Activated CD4-positive, alpha-beta memory T cell treated with anti-CD3 and anti-CD28 coated beads for 36 hours (primary cell): Measurements from ENCODE around the gene SMIM24. TPM values are rescaled to one million over a fixed set of nuclear protein-coding genes. Genes with fewer than 3 reads are reported as not detected.

Experiments
- CTCF ChIA-PET: fragments of 350-600 bp; sonication (Branson Sonifier 250); formaldehyde crosslinking; loops from one replicate; lab custom pipeline; 2021; ENCODE audit warnings: antibody characterized with exemption, inconsistent platforms; lab: Charles Lee
- POLR2A ChIA-PET: fragments of 350-600 bp; sonication (Branson Sonifier 250); formaldehyde crosslinking; loops from one replicate; lab custom pipeline; 2021; ENCODE audit warnings: antibody characterized with exemption; lab: Charles Lee
- DNase-seq: peaks from one replicate; pipeline ENCODE4 v3.0.0-alpha.2; 2020
- H3K27ac Mint-ChIP-seq: one replicate; pipeline ENCODE4 v1.8.0; 2021; ENCODE audit warnings: mixed read lengths
- H3K27me3 Mint-ChIP-seq: one replicate; pipeline ENCODE4 v1.8.0; 2021; ENCODE audit warnings: mixed read lengths
- H3K36me3 Mint-ChIP-seq: one replicate; pipeline ENCODE4 v1.8.0; 2021; ENCODE audit warnings: mixed read lengths
- H3K4me1 Mint-ChIP-seq: one replicate; pipeline ENCODE4 v1.8.0; 2021; ENCODE audit warnings: low read depth, mixed read lengths
- H3K4me3 Mint-ChIP-seq: one replicate; pipeline ENCODE4 v1.8.0; 2021; ENCODE audit warnings: mild to moderate bottlenecking, mixed read lengths
- H3K9me3 Mint-ChIP-seq: one replicate; pipeline ENCODE4 v1.8.0; 2021; ENCODE audit warnings: mixed read lengths
- intact Hi-C: fragments of 100-400 bp; cut with micrococcal nuclease; formaldehyde crosslinking; loops from one replicate; pipeline ENCODE4 v1.15.1; 2023
- total RNA-seq, 2 experiments: library from RNA; stranded (reverse); gene quantifications; one replicate each; pipeline ENCODE4 v1.2.3, GENCODE V29; 2021

Gene SMIM24
- total RNA-seq, 2 experiments from 2014 or later = not detected

DNA sequence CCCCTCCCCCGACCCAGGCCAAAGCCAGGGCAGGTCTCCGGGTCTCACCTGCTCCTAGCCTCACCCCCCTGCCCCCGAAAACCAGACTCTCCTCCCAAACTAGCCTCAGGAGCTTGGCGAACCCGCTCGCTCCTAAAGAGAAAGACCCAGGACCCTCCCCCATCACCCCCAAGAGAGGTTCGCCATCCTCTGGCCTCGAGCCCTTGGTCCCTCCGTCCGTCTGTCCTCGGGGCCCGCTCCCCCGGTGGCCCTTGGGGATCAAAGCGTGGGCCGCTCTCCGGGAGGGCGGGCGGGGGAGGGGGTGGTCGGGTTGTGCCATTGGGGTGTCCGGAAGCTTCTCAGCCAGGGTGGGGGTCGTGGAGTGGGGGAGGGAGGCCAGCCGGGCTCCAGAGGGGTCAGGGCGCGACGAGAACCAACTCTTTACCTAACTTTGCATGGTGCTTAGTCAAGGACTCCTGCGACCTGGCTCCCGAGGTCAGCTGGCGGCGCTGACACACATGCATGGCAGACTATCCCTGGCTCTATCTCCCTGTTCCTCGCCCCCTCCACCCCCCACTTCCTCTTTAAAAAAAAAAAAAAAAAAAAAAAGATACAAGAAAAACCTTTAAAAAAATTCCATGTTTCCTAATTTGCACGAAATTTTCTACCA, 15.6 kb downstream of the SMIM24 start:
- H3K4me3 Mint-ChIP-seq = no peak overlapping the region
- ChIA-PET POLR2A (no interaction called here), CTCF (no interaction called here)
- no peaks in the 10 kb centered on the region for H3K4me1 Mint-ChIP-seq
- peaks cover 3% of the 10 kb centered on the region for H3K36me3 Mint-ChIP-seq
- no peak for DNase-seq
- no peak overlapping the region for H3K27ac Mint-ChIP-seq
- H3K9me3 Mint-ChIP-seq = peaks cover 3% of the 10 kb centered on the region
- H3K27me3 Mint-ChIP-seq = no peaks in the 10 kb centered on the region
- intact Hi-C loops = no loop called here

DNA sequence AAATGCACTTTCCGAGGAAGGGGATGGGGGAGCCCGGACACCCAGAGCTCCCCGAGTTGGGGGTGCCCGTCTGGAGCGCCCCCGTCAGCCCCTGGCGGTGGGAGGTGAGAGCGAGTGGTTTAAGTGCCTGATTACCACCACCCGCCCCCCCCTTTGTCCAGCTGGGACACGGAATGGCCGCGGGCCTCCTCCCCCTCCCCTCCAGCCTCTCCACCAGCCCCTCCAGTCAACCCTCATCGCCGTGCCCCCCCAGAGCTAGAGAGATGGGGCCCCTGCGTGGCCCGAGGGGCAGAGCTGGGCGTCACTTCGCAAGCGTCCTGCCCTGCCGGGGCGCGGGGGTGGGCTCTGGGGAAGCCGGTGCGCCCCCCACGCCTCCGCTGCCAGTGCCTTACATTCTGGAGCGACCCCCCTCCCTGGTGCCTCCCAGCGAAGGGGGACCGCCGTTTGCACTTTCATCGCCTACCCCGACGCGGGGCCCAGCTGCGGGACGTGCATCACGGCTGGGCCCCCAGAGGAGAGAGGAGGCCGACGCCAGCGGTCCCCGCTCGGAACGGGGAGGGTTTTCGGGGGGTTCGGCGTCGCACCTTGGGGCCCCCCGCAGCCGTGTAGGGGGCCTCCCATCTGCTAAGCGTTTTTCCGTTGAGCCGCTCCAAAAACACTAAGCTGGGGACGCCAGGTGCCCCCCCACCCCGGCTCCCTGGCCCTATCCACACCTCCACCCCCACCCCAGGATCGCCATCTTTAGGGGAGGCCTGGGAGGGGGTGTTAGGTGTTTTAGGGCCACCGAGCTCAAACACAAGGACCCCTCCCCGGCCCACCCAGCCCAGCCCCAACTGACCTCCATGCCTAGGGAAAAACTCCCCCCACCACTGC, 16.4 kb downstream of the SMIM24 start:
- CTCF ChIA-PET = no interaction called here
- H3K36me3 Mint-ChIP-seq = peaks cover 3% of the 10 kb centered on the region
- H3K27ac Mint-ChIP-seq = no peak overlapping the region
- H3K9me3 Mint-ChIP-seq = peaks cover 3% of the 10 kb centered on the region
- H3K4me1 Mint-ChIP-seq = no peaks in the 10 kb centered on the region
- no peak overlapping the region for H3K4me3 Mint-ChIP-seq
- intact Hi-C loops = no loop called here
- POLR2A ChIA-PET = no interaction called here
- no peak for DNase-seq
- H3K27me3 Mint-ChIP-seq = no peaks in the 10 kb centered on the region

DNA sequence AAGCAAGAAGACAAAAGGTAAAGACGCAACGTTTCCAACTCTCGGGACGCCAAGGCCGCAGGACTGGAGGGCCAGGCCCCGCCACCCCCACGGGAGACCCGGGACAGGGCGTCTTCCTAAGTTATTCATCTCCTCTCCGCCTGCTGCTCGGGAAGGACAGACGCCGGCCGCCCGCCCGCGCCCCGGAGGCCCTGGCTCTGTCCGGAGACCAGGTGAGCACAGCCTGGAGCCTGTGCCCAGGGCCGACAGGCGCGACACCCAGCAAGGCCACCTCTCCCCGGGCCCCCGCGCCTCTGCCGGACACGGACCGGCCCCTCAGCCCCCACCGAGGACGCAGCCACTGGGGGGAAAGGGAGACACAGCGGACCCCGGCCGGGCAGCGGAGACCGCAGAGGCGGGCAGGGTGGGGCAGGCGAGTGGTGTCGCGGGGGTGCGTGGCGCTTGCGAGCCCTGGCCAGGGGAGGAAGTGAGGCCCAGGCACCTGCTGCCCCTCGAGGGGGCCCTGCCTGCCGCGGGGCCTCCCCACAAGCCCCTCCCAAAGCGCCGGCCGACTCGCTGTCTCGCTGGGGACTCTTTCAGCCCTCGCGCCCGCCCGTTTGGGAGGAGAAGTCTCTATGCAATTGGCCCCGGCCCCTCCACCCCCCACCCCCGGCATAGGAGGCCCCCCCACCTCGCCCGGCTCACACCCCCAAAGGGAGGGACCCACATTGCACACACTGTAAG, 17.2 kb downstream of the SMIM24 start:
- Mint-ChIP-seq H3K27me3 (no peaks in the 10 kb centered on the region), H3K36me3 (peaks cover 3% of the 10 kb centered on the region), H3K4me3 (no peak overlapping the region), H3K27ac (no peak overlapping the region), H3K9me3 (peaks cover 3% of the 10 kb centered on the region), H3K4me1 (no peaks in the 10 kb centered on the region)
- no peak for DNase-seq
- CTCF ChIA-PET = no interaction called here
- intact Hi-C loops = no loop called here
- POLR2A ChIA-PET = no interaction called here

DNA sequence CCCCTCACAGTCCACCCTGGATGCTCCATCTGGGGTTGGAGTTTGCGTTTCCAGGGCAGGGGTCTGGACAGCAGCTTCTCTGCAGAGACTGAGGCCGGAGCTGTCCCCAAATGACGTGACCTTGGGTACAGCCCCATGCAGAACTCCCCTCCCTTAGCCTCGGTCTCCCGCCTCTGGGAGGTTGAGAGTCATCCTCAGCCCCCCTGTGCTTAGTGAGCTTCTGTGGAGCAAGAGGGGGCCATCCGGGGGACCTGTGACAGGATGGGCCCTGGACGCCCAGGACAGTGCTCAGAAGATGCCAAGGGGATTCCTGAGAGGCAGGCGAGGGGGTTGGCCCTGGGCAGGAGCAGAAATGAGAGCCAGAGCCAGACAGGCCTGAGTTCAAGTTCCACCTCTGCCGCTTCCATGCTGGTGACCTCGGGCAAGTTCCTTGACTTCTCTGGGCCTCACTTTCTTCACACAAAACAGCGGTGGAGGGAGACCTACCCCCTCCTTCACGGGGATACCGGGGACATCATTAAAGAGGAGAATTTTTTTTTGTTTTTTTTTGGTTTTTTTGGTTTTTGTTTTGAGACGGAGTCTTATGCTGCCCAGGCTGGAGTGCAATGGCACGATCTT, 20.3 kb downstream of the SMIM24 start:
- Mint-ChIP-seq H3K9me3 (no peaks in the 10 kb centered on the region), H3K27ac (no peak overlapping the region), H3K27me3 (no peaks in the 10 kb centered on the region), H3K36me3 (peaks cover 2% of the 10 kb centered on the region), H3K4me3 (no peak overlapping the region), H3K4me1 (no peaks in the 10 kb centered on the region)
- ChIA-PET CTCF (interaction anchor here (1.1 kb wide), 1 partner anchor 176 kb away, joined by 3 read pairs; no protein-coding TSS in a partner anchor), POLR2A (no interaction called here)
- intact Hi-C loops = no loop called here
- DNase-seq = no peak

DNA sequence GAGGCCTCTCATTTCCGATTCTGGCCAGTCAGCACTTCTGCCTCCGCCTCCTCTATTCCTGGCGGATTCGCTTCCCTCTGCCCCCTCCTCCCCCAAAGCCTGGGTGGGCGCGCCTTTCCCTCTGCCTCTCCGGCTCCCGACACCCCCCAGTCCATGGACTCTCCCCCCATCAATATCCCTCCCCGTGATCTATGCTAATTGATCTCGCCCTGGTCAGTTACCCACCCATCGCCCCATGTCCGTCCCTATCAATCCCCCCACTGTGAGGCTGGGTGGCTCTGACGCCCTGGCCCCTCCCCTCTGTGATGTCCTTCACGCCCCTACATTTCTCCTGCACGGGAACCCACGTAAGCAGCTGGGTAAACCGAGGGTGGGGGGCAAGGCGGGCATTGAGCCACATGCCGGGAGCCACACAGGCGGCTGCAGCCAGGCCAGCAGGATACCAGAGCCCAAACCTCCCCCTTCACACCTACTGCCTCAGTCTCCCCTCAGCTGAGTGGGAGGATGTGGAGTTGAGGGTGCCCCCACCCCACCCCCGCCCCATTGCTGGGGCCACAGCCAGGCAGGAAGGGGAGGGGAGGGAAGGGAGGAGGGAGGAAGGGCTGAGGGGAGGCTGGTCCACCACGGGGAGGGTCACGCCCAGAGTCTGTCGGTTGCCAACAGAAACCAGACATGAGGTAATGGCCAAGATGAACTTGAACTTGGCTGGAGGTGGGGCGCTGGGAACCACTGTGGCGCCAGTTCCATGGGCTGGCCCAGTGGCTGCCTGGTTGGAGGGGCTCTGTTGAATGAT, 21.0 kb downstream of the SMIM24 start:
- Mint-ChIP-seq H3K36me3 (peaks cover 2% of the 10 kb centered on the region), H3K27me3 (no peaks in the 10 kb centered on the region), H3K4me3 (no peak overlapping the region), H3K27ac (no peak overlapping the region), H3K9me3 (no peaks in the 10 kb centered on the region), H3K4me1 (no peaks in the 10 kb centered on the region)
- no peak for DNase-seq
- ChIA-PET POLR2A (no interaction called here), CTCF (no interaction called here)
- intact Hi-C loops = no loop called here

DNA sequence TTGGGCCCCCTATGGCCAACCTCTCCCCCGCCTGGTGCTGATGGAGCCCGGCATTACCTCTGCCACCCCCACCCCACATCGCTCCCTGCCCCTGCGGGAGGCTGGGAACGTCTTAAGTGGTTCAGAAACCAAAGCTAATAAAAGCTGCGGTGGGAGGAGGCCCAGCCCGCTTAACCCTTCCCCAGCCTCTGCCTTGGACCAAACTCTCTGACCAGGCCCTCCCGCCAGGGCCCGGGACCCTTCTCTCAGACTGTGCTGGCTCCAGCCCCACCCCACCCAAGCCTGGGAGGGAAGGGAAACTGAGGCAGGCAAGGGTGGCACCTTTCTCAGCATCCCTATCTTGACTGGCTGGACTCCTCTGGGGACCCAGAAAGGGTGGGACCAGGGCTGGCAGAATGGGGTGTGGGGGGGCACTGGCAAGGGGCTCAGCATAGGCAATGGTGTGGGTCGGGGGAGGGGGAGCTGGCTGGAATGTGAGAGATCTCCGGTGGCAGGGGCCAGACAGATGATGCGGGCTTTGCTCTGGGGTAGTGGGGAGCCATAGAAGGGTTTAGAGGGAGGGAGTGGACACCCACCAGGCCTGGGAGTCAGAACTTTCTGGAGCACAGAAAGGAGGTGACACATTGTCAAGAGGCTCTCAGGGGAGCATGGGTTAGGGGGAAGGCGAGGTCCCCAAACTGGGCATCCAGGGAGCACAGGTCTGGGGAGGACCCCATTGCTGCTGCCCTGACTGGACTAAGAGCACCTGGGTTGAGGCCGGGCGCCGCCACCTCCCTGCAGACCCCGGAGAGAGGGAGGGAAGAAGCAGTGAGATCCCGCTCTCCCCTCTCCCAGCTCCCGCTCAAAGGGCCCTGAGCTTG, 21.9 kb downstream of the SMIM24 start:
- DNase-seq = no peak
- ChIA-PET POLR2A (no interaction called here), CTCF (no interaction called here)
- H3K27me3 Mint-ChIP-seq = no peaks in the 10 kb centered on the region
- no peaks in the 10 kb centered on the region for H3K4me1 Mint-ChIP-seq
- intact Hi-C loops = no loop called here
- peaks cover 2% of the 10 kb centered on the region for H3K36me3 Mint-ChIP-seq
- no peak overlapping the region for H3K27ac Mint-ChIP-seq
- no peak overlapping the region for H3K4me3 Mint-ChIP-seq
- no peaks in the 10 kb centered on the region for H3K9me3 Mint-ChIP-seq

DNA sequence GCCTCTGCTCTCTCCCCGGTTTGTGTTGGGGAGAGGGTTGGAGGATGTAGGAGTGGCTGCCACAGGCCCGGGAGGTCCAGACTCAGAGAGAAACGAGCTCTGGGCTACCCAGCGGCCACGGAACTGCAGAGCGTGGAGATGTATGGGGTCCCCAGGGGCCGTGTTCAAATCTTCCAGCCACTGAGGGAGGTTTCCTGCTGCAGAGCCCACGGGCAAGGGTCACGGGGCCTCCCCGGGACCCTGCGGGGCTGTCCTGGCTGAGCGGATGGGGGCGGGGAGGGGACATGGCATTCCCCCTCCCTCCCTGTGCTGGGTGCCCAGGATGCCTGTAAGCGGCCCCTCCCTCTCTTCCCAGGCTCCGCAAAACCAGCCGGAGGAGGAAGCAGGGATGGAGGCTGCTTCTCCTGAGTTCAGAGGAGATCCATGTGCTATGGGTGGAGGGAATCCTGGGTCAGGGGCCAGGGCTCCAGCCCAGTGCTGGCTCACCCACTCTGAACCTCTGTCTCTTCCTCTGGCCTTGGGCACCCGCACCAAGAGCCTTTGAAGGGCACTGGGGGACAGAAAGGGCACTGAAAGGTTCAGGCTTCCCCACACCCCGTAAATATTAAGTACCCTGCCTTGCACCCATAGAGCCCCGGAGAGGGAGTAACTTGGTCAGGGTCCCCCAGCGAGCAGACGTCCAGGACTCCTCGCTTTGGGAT, 22.6 kb downstream of the SMIM24 start:
- DNase-seq = no peak
- no peaks in the 10 kb centered on the region for H3K27me3 Mint-ChIP-seq
- CTCF ChIA-PET = no interaction called here
- H3K9me3 Mint-ChIP-seq = no peaks in the 10 kb centered on the region
- peaks cover 3% of the 10 kb centered on the region for H3K36me3 Mint-ChIP-seq
- H3K4me3 Mint-ChIP-seq = no peak overlapping the region
- H3K4me1 Mint-ChIP-seq = no peaks in the 10 kb centered on the region
- intact Hi-C loops = no loop called here
- H3K27ac Mint-ChIP-seq = no peak overlapping the region
- POLR2A ChIA-PET = no interaction called here

DNA sequence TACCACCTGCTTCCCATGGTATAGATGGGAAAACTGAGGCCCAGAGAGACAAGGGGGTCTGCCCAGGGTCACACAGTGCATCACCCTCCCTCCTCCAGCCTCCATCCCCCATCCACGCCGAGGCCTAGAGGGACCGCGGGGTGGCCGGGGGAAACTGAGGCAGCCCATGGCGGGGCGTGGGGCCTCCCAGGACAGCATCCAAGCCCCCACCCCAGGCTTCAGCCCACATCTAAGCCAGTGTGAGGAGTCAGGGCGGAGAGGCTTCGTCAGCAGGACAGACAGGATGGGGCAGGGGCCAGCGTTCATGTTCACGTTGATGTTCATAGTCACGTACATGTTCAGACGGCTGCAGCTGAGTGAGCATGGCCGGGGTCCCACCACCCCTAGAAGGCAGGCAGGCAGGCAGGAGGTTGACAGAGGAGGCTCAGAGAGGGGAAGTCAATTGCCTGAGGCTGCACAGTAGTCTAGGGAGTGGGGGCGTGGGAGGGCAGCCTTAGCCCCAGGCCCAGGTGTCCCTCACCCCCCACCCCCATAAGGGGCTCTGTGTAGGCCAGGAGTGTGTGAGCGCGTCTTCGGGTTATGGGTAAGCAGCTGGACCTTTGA, 23.3 kb downstream of the SMIM24 start:
- no peak for DNase-seq
- Mint-ChIP-seq H3K4me3 (no peak overlapping the region), H3K27ac (no peak overlapping the region), H3K27me3 (no peaks in the 10 kb centered on the region), H3K9me3 (no peaks in the 10 kb centered on the region), H3K36me3 (peaks cover 3% of the 10 kb centered on the region), H3K4me1 (no peaks in the 10 kb centered on the region)
- POLR2A ChIA-PET = no interaction called here
- intact Hi-C loops = no loop called here
- CTCF ChIA-PET = no interaction called here

DNA sequence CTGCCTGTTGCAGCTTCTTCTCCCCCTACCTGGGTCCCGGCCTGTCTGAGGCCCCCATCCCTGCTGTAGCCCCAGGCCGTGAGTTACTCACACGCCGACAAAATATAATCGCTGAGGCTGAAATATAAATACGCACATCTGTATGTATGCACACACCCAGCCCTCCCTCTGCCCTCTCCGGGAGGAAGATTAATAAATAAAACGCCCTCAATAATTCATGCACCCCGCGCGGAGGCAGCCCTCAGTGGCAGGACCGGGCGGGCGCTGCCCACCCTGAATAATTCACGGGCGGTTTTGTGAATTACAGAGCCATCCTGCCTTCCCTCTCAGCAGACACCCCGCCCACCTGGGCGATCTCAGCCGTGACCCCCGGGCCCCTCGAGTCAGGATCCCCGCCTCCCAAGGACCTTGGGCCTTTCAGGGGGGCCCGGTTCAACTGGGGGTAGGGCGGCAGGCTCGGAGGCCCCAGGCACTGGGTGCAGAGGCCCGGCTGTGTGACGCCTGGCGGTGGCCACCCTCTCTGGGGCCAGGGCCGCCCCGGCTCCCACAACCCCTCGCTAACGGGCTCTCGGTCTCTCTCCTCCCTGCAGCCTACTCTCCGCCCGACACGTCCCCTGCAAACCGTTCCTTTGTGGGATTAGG, 24.2 kb downstream of the SMIM24 start:
- intact Hi-C loops = no loop called here
- peaks cover 3% of the 10 kb centered on the region for H3K36me3 Mint-ChIP-seq
- CTCF ChIA-PET = no interaction called here

DNA sequence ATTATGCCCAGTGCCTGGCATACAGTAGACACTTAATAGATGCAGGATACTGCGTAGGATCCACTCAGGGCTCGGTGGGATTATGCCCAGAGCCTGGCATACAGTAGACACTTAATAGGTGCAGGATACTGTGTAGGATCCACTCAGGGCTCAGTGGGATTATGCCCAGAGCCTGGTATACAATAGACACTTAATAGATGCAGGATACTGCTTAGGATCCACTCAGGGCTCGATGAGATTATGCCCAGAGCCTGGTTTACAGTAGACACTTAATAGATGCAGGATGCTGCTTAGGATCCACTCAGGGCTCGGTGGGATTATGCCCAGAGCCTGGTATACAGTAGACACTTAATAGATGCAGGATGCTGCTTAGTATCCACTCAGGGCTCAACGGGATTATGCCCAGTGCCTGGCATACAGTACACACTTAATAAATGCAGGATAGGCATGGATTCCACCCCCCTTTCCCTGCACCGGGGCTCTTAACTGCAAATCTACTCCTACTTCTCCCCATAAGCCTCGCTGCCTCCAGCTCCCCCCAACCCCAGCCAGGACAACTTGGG, 24.9 kb downstream of the SMIM24 start:
- POLR2A ChIA-PET = no interaction called here
- no peak overlapping the region for H3K4me3 Mint-ChIP-seq

More for the DNA sequence above, 24.2 kb downstream of the SMIM24 start:
- Mint-ChIP-seq H3K4me1 (no peaks in the 10 kb centered on the region), H3K27me3 (no peaks in the 10 kb centered on the region), H3K27ac (no peak overlapping the region), H3K4me3 (no peak overlapping the region), H3K9me3 (no peaks in the 10 kb centered on the region)
- POLR2A ChIA-PET = no interaction called here
- no peak for DNase-seq

More for the DNA sequence above, 24.9 kb downstream of the SMIM24 start:
- no peaks in the 10 kb centered on the region for H3K27me3 Mint-ChIP-seq
- CTCF ChIA-PET = no interaction called here
- H3K27ac Mint-ChIP-seq = no peak overlapping the region
- no peaks in the 10 kb centered on the region for H3K4me1 Mint-ChIP-seq
- H3K36me3 Mint-ChIP-seq = peaks cover 7% of the 10 kb centered on the region
- intact Hi-C loops = no loop called here
- DNase-seq = no peak
- no peaks in the 10 kb centered on the region for H3K9me3 Mint-ChIP-seq
